Measurements from ENCODE around the gene GNAT3. TPM values are rescaled to one million over a fixed set of nuclear protein-coding genes. Genes with fewer than 3 reads are reported as not detected.

Gene GNAT3
- total RNA-seq: not detected in 2 replicates

DNA sequence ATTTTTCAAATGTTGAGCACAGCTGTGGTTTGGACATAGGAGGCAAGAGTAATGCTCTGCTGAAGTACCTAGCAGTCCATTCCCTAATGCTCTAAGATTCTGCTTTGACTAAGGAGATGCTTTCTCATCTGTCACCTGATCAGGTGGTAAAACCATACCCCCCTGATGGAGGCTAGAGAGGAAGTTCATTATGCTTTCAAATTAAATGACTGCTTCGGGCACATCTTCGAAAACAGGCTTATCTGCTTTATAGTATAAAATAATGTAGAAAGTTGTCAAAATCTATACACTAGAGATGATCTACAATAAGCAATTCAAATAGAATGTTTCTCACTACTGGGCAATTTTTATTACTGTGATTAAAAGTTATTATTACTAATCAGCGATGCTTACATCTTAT lies at the start of gene GNAT3:
GNAT3 (minus strand) TSS at position 101 of the 400 bp plus-strand sequence. CDS start 138 bp downstream, outside the sequence.
- no peak for DNase-seq (ENCODE audit: low read depth, low spot score)

- no peak for DNase-seq (ENCODE audit: low read depth, low spot score)
These were observed 46.3 kb upstream of the GNAT3 start for GRCh38 chr7:80558116-80558515.

GRCh38 chr7:80552031-80552694 lies 40.3 kb upstream of the GNAT3 start:
- DNase-seq (ENCODE audit: low read depth, low spot score): no peak

- no peak for DNase-seq (ENCODE audit: low read depth, low spot score)
These were observed 38.1 kb upstream of the GNAT3 start for GRCh38 chr7:80550005-80550404.

DNA sequence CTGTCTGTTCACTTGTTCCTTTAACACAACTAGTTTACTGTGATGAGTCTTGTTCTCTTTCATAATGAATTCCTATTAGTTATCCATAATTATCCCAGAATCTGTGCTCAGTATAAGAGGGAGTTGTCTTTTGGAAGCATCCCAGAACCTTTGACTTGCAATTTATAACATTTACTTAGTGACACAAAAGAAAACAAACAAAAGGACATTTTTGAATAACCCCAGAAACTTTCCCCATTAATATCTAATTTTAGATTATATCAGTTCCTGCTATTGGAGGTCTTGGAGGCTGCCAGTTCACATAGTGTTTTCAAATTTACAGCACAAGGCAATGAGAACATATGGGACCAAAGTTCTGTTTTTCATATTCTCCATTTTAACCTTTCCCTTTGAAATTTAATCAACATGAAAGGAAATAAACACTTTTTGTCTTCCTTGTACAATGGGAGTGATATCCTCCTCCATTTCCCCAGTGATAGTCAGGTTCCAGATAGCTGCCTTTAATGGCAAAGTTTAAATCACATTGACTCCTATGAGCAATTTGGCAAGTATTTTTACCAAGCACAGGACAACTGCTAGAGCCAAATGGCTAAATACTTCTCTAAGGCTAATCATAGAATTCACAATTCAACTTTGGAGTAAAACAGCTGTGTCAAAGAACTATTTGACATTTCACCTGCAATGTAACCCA lies 37.1 kb upstream of the GNAT3 start:
- DNase-seq (ENCODE audit: low read depth, low spot score): no peak

DNA sequence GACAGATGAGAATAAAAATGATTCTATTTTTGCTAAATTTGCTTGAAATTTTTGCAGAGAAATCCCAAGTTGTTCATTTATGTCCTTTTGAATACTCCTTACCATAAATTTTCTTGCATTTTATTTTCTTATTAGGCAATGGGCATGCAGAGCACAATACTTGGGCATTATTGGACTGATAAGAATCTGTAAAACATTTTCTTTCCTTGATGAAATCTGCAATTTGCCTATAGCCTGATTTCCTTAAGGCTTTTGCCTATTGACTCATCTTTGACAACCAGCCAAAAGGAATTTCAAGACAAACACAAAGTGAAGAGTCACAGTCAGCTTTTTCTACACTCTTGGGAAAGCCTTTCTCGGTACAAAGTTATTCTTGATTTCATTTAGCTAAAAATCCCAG lies 30.5 kb upstream of the GNAT3 start:
- DNase-seq (ENCODE audit: low read depth, low spot score): no peak

GRCh38 chr7:80540836-80541235 lies 29.0 kb upstream of the GNAT3 start:
- no peak for DNase-seq (ENCODE audit: low read depth, low spot score)

GRCh38 chr7:80537091-80537490 lies 25.2 kb upstream of the GNAT3 start:
- DNase-seq (ENCODE audit: low read depth, low spot score): no peak

GRCh38 chr7:80536426-80536825 lies 24.6 kb upstream of the GNAT3 start:
- DNase-seq (ENCODE audit: low read depth, low spot score): no peak

GRCh38 chr7:80533287-80533686 lies 21.4 kb upstream of the GNAT3 start:
- DNase-seq (ENCODE audit: low read depth, low spot score): no peak

DNA sequence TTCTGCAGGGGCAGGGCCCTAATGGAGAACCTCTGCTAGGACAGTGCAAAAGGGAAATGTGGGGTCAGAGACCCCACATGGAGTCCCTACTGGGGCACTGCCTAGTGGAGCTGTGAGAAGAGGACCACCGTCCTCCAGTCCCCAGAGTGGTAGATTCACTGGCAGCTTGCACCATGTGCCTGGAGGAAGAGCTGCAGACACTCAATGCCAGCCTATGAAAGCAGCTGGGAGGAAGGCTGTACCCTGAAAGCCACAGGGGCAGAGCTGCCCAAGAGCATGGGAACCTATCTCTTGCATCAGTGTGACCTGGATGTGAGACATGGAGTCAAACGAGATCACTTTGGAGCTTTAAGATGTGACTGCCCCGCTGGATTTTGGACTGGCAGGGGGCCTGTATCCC lies 20.3 kb upstream of the GNAT3 start:
- no peak for DNase-seq (ENCODE audit: low read depth, low spot score)

- DNase-seq (ENCODE audit: low read depth, low spot score): no peak
These were observed 18.3 kb upstream of the GNAT3 start for GRCh38 chr7:80530136-80530535.

GRCh38 chr7:80529362-80529761 lies 17.5 kb upstream of the GNAT3 start:
- DNase-seq (ENCODE audit: low read depth, low spot score): no peak

DNA sequence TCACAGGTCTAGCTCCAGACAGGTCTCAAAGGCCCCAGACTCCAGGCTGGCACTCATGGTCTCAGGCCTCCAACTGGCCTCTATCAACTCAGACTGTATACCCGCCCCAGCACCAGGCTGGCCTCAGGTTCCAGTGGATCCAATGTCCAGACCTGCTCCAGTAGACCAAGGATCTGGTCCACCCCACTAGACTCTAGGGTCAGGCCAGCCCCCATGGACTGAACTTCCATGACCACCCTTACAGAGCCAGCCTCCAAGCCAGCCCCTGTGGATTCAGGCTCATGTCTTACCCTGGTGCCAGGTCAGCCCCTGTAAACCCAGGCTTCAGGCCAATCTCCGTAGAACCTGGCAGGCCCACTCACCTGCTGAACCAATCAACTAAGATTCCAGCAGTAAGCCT lies 16.8 kb upstream of the GNAT3 start:
- no peak for DNase-seq (ENCODE audit: low read depth, low spot score)

DNA sequence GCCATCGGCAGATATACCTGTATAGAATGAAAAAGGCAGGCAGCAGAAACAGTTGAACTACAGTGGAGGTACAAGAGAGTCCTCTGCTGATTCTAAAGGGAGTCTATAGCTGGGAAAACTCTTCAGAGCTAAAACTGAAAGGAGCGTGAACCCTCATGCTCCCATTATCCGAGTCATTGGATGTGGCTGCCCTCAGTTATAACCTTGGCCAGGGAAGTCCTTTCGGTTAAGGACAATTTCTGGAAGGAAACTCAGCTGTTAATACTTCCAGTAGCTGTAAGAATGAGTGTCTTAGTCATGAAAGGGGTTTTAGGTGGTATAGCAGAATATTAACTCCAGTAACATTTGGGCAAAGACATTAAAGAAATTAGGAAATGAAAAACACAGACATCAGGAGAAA lies 14.6 kb upstream of the GNAT3 start:
- no peak for DNase-seq (ENCODE audit: low read depth, low spot score)

- no peak for DNase-seq (ENCODE audit: low read depth, low spot score)
These were observed 12.8 kb upstream of the GNAT3 start for GRCh38 chr7:80524693-80525092.

GRCh38 chr7:80521809-80522208 lies 9.9 kb upstream of the GNAT3 start:
- DNase-seq (ENCODE audit: low read depth, low spot score): no peak

GRCh38 chr7:80520199-80520598 lies 8.3 kb upstream of the GNAT3 start:
- no peak for DNase-seq (ENCODE audit: low read depth, low spot score)

GRCh38 chr7:80517282-80517747 lies 5.5 kb upstream of the GNAT3 start:
- DNase-seq (ENCODE audit: low read depth, low spot score): no peak

DNA sequence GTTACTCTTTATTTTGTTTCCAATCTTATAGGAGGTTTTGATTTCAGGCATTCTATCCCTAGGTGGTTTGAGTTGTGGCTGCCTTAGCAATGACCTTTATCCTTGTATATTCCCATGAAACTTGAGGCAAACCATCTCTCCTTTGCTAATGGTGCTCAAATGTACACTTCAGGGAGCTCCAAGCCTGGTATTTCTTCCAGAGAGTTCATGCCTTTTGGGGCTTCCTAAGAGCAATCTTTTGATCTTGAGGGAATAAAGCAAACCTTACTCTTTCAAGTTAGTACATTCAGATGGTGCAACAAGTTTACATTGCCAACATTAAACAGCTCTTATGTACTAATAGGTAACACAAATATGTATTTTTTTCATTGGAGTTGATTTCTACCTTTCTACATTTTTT lies 3.4 kb upstream of the GNAT3 start:
- DNase-seq (ENCODE audit: low read depth, low spot score): no peak

DNA sequence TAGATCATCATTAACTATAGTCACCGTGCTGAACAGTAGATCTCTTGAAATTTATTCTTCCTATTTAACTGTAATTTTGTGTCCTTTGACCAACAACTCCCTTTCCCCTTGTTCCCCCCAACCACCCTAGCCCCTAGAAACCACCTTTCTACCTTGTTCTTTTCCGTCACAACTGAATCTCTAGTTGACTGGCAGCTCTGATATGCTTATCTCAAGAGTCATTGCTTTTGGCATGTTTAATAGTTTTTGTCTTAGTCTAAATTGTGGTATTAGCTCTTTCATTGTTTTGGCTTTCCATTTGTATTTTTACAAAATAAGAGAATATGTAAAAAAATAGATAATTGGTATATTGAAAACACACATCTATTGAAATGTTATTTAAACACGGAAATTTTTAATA lies 1.8 kb downstream of the GNAT3 start:
- DNase-seq (ENCODE audit: low read depth, low spot score): no peak

- DNase-seq (ENCODE audit: low read depth, low spot score): no peak
These were observed 3.4 kb downstream of the GNAT3 start for GRCh38 chr7:80508440-80508839.

- no peak for DNase-seq (ENCODE audit: low read depth, low spot score)
These were observed 5.9 kb downstream of the GNAT3 start for GRCh38 chr7:80505900-80506500.

Measured in pulmonary artery endothelial cell (primary cell).